Omental fat pad (tissue), 4 donors: ENCODE results near the gene SEC24A. TPM values are rescaled to one million over a fixed set of nuclear protein-coding genes. Genes with fewer than 3 reads are reported as not detected.
A peak's percentile ranks its signal among the peaks of the same experiment; 100 is the strongest.
"Not testable (repeated sequence)": the region's sequence is repeated elsewhere in the genome, so short reads cannot be mapped to it uniquely, and the experiment has no call there.

Experiments
- ATAC-seq: fragments of 150-250 bp; one replicate; pipeline ENCODE4 v1.9.1; 2016; ENCODE audit warnings: mild to moderate bottlenecking, moderate library complexity; ENCODE audit not compliant: low FRiP score
- DNase-seq: peaks from one replicate; pipeline ENCODE4 v3.0.0-alpha.2; 2019; ENCODE audit warnings: low spot score
- total RNA-seq, 4 donors: library from RNA; depleted of rRNA; stranded (reverse); fragments of >200 nt; gene quantifications; one replicate each; pipeline ENCODE4 v1.1.0, GENCODE V29; 2016
- TF ChIP-seq, protein P1 (sequence below), 3 donors: fragments of 450-650 bp; IDR thresholded peaks; one replicate each; pipeline ENCODE4 v1.5.1; 2016 to 2017; ENCODE audit warnings: antibody characterized with exemption in 3 of 3, mild to moderate bottlenecking in 3 of 3, moderate library complexity in 2 of 3

SEC24A gene
- total RNA-seq: 10 to 100 TPM; 20.6 to 33.4 (median 27.9) TPM

DNA sequence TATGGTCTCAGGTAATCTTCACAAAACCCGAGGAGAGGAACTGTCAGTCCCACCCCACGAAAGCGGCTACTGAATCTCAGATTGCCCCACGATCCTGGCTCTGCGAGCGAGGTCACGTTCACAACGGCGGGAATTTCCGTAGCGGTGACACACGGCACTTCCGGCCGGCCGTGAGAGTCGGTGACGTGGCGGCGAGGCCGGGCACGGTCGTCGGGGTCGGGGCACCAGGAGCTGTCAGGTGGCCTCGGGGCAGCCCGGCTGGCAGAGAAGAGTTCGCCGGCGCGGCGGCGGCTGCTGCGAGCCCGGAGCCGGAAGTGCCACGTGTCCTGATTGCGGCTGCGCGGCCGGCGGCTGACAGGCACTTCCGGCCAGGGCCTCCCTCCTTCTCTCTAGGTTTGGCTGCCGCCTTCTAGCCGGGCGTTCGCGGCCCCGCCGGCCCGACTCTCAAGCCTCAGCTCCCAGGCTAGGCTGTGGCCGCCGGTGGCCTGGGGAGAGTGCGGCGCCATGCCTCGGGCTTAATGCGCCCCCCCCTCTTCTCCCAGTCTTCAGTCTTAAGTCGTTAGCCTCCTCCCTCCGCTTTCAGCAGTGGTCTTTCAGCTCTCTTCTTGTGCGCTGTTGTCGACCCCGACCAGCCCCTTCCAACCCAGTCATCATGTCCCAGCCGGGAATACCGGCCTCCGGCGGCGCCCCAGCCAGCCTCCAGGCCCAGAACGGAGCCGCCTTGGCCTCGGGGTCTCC is at the start of gene SEC24A:
Gene SEC24A, plus strand, starts transcription at position 361 of the 738 bp plus-strand sequence. Its CDS starts 292 bp downstream, at position 653.
- TF ChIP-seq, protein P1, sequence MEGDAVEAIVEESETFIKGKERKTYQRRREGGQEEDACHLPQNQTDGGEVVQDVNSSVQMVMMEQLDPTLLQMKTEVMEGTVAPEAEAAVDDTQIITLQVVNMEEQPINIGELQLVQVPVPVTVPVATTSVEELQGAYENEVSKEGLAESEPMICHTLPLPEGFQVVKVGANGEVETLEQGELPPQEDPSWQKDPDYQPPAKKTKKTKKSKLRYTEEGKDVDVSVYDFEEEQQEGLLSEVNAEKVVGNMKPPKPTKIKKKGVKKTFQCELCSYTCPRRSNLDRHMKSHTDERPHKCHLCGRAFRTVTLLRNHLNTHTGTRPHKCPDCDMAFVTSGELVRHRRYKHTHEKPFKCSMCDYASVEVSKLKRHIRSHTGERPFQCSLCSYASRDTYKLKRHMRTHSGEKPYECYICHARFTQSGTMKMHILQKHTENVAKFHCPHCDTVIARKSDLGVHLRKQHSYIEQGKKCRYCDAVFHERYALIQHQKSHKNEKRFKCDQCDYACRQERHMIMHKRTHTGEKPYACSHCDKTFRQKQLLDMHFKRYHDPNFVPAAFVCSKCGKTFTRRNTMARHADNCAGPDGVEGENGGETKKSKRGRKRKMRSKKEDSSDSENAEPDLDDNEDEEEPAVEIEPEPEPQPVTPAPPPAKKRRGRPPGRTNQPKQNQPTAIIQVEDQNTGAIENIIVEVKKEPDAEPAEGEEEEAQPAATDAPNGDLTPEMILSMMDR (IDR thresholded peaks at IDR 0.05): no peak
- ATAC-seq (peak; percentile 85), DNase-seq (peak; percentile 64)

DNA sequence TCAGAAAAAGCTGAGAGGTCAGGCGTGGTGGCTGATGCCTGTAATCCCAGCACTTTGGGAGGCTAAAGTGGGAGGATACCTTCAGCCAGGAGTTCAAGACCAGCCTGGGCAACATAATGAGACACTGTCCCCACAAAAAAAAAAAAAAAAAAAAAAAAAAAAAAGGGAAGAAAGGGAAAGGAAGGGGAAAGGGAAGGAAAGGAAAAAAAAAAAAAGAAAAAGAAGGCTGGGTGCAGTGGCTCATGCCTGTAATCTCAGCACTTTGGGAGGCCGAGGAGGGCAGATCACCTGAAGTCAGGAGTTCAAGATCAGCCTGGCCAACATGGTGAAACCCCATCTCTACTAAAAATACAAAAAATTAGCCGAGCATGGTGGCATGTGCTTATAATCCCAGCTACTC is 48.8 kb upstream of the SEC24A start:
- not testable (repeated sequence) for ATAC-seq, DNase-seq

DNA sequence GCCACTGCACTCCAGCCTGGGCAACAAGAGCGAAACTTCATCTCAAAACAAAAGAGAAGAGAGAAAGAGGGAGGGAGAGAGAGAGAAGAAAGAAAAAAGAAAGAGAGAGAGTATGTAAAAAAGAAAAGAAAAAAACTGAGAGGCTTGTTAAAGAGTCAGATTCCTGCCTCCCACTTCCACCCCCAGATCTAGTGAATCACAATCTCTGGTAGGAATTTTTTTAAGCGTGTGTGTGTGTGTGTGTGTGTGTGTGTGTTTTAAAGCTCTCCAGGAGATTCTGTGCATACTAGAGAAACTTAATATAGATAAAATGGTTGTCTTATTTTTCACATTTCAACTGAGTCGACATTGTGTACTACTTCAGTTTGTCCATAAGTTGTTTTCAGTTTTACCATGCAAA is 48.0 kb upstream of the SEC24A start:
- DNase-seq (no peak), ATAC-seq (no peak)
- TF ChIP-seq, protein P1 (IDR thresholded peaks at IDR 0.05): no peak

DNA sequence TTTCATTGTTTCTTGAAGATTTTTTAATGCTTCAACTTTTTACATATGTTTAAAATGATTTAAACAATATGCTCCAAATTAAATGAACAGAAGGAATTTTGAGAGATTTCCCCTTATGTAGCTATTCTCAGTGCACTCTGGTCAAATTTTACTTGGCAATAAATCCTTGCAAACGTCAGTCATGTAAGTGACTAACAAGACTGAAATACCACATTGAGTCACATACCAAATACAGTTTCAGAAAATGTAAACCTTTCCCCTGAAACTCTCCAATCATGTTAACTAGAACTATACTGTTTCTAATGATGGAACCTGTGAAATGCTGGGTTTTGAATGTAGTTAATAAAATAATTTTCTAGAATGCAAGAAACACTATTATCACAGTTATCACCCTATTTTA is 45.5 kb upstream of the SEC24A start:
- ATAC-seq (no peak), DNase-seq (no peak)
- TF ChIP-seq, protein P1 (IDR thresholded peaks at IDR 0.05): no peak

DNA sequence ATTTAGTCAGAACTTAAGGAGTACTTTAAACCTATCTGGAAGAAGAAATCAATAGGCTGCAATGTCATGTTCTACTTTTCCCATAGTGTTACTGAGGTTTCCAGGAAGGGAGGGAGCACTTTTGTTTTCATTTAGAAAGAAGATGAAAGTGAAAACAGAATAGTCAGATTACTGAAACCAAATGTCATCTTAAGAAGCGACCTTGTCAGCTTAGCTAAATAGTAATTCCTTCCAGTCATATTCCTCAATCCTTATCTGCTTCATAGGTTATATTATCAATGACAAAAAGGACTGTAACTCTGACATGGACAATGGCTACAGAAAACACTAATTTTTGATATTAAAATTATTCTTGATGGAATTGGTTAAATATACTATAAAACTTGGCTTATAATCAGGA is 43.7 kb upstream of the SEC24A start:
- ATAC-seq (no peak), DNase-seq (no peak)
- TF ChIP-seq, protein P1 (IDR thresholded peaks at IDR 0.05): no peak

DNA sequence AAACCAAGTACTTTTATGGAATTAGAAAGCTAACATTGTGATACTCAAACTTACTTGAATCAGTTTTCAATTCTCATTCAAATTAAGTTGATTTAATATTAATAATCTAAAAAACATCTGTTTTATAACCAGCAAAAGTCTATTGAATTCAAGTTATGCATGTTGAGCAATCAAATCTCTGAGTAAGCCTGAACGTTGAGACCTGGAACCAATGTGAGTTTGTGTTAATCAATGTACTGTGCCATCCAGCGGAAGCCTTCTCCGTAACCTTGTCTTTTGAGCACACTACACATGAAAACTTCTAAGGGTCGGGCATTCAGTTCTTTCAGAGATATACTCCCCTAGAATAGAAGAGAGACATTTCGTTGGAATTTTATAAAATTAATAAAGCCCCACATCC is 41.9 kb upstream of the SEC24A start:
- DNase-seq: no peak
- TF ChIP-seq, protein P1 (IDR thresholded peaks at IDR 0.05): no peak
- no peak for ATAC-seq

DNA sequence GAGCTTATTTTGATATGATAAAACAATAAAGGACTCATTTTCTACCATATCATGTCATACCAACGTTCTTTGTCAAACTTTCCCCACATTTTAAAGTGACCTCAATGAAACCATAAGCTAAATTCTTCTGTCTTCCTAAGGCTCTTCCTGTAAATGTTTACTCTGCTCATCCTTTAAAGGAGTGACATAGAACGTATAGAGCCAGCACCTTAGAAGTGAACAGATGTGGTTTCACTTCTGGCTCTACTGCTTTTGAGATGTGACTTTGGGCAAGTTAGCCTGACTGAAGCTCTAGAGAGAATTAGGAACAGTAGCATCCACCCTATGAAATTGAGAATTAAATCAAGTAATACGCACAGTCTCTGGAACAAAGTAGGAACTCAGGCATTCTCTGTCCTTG is 40.0 kb upstream of the SEC24A start:
- DNase-seq (no peak), ATAC-seq (no peak)
- TF ChIP-seq, protein P1 (IDR thresholded peaks at IDR 0.05): no peak
